Urothelium cell line (cell line): ENCODE results near the gene PPP1R9B.
A peak's percentile ranks its signal among the peaks of the same experiment; 100 is the strongest.

Experiments
- DNase-seq: peaks from one replicate; pipeline ENCODE4 v3.0.0; 2011; ENCODE audit warnings: low spot score, mixed read lengths
- FAIRE-seq: peaks from 2 replicates; lab custom pipeline; 2011; peaks lifted over from hg19 to GRCh38; lab: Jason Lieb, UNC

PPP1R9B gene

GRCh38 chr17:50161023-50161910 lies 10.8 kb upstream of the PPP1R9B start:
- DNase-seq (peak; percentile 99), FAIRE-seq (peak; percentile 98)

DNA sequence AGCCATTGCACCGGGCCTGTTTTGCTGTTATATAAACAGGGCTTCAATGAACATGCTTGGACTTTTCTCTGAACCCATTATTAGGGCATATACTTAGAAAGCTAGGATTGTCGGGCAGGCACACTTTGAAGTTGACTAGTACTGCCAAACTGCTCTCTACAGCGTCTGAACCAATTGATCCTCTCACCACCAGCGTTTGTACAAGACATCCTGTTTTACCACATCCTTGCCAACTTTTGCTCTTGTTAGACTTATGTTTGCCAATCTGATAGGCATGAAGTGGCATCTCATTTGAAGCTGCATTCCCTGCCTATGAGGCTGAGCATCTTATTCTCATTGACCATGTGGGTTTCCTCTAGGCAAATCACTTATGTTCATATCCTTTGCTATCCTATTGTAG lies 7.4 kb upstream of the PPP1R9B start:
- DNase-seq (no peak), FAIRE-seq (no peak)

- FAIRE-seq = no peak
- no peak for DNase-seq
Measured at GRCh38 chr17:50155115-50155819, 4.8 kb upstream of the PPP1R9B start.

GRCh38 chr17:50154604-50155003 lies 4.1 kb upstream of the PPP1R9B start:
- DNase-seq = no peak
- no peak for FAIRE-seq

GRCh38 chr17:50153650-50154575 lies 3.4 kb upstream of the PPP1R9B start:
- DNase-seq = no peak
- no peak for FAIRE-seq

- FAIRE-seq = no peak
- DNase-seq = no peak
Measured at GRCh38 chr17:50152736-50153135, 2.3 kb upstream of the PPP1R9B start.

- DNase-seq (peak; percentile 92), FAIRE-seq (peak; percentile 84)
Measured at GRCh38 chr17:50151937-50152547, 1.6 kb upstream of the PPP1R9B start.

GRCh38 chr17:50151041-50151936 lies 812 bp upstream of the PPP1R9B start:
- peak; percentile 96 for DNase-seq
- FAIRE-seq = peak; percentile 63

GRCh38 chr17:50149417-50150353 lies 792 bp downstream of the PPP1R9B start:
- FAIRE-seq = no peak
- no peak for DNase-seq

- FAIRE-seq = no peak
- no peak for DNase-seq
Measured at GRCh38 chr17:50149091-50149416, 1.4 kb downstream of the PPP1R9B start.

GRCh38 chr17:50148226-50149090 lies 2.0 kb downstream of the PPP1R9B start:
- FAIRE-seq = peak; percentile 63
- peak; percentile 82 for DNase-seq

GRCh38 chr17:50147841-50148225 lies 2.6 kb downstream of the PPP1R9B start:
- no peak for DNase-seq
- FAIRE-seq = no peak

DNA sequence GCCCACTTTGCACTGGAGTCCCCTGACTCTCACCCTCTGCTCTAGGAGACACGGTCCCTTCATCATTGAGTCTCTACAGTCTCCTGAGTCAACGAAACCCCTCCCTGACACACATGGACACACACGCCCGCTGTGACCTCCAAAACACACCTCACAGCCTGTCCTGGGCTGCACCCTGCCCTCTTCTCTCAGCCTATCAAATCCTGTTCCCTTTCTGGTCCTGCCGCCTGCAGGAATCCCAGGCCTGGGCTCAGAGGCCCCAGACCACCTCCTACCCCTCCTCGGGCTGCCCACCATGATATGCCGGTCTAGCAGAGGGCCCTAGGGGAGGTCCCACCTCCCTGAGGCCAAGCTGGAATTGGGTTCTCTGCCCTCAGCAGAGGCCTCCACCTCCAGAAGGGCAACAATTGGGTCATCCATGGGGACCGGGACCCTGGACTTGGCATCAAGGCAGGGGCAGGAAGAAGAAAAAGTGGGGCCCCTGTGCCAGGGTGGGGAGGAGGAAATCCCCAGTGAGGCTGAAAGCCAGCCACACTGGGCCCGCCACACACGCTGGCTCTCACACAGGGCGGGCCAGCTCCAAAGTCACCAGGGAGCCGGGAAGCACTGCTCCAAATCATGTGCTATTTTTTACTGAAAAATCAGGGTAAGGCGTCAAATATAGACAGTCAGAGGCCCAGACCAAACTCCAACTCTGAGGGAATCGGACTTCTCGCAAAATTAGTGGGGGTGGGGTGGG lies 3.4 kb downstream of the PPP1R9B start:
- DNase-seq (no peak), FAIRE-seq (no peak)

DNA sequence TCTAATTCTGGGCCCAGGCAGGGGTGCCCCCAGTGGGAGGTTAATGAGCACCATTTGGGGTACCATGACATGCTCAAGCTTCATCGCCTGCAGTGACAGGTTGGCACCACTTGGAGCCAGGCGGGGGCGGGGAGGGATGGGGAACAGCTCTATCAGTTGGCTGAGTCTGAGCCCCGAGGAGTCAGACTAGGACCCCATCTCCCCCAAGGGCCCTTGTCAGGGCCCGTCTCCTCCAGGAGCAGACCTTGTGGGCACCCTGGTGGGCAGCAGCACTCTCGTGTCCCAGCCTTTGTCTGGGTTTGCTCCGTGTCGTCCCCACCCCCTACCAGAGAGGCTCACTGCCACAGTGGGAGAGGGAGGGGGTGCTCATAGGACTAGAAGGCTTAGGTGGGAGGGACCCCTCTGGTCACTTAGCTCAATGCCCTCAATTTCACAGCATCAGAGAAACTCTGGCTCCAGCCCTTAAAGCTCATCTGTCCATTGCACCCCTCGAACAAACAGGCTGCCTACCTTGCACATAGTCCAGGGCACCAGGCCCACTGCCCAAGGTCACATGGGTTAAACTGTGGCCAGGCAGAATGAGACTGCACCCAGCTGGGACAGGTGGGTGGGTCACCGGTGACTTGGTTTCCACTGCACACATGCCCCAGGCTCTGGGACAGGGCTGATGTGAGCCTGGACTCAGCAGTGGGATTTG lies 4.1 kb downstream of the PPP1R9B start:
- FAIRE-seq (no peak), DNase-seq (no peak)

DNA sequence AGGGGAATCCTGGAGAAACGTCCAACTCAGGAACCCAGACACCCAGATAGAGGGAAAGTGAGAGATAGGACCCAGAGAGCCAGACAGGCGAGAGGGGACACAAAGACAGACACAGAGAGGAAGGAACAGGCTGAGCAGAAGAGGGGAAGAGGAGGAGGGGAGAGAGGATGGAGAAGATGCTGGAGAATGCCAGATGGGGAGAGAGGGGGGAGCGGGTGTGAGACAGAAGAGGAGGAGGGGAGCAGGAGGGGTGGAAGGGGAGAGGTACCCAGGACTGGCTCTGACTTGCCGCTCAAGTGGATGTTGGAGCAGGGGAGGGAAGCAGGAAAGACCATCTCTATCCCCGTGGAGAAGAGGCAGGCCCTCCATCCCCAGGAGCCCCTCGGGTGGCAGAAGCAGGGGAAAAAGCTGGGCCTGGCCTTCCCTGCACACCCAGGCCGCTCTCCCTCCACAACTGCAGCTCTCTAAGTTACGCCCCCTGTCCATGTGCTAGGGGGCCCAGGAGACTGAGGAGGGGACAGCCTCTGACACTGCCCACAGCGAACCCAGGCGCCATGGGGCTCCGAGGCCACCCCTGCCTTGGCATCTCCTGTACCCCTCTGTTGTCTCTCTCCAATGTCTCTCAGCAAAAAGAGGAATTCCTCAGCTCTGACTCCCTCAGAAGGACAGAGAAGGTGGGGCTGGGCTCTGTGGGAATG lies 4.8 kb downstream of the PPP1R9B start:
- FAIRE-seq = no peak
- DNase-seq = no peak
